HG03439 (cell line): Measurements from ENCODE around the gene MECP2.

ENCODE experiments used
- ATAC-seq: cut with Tn5 transposase; IDR thresholded peaks from one replicate; pipeline ENCODE4 v1.9.1; 2021; ENCODE audit warnings: mild to moderate bottlenecking, moderate library complexity; ENCODE audit not compliant: unreplicated experiment

Gene MECP2

DNA sequence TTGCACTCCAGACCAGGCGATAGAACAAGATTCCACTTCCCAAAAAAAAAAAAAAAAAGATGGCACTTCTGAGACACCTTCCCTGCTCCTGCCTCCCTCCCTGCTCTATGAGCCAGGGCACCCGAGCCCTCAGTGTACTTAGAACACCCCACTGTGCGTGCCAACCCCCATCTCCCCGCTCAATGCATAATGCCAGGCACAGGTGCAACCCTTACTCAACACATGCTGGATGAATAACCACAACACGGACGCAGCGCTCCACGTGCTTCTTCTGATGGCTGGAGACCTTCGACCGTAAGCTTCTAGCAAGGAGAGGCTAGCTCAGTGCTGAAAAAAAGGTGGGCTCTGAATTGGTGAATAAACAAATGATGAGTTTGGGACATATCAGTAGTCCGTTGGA, 57.9 kb downstream of the MECP2 start:
- no peak for ATAC-seq

DNA sequence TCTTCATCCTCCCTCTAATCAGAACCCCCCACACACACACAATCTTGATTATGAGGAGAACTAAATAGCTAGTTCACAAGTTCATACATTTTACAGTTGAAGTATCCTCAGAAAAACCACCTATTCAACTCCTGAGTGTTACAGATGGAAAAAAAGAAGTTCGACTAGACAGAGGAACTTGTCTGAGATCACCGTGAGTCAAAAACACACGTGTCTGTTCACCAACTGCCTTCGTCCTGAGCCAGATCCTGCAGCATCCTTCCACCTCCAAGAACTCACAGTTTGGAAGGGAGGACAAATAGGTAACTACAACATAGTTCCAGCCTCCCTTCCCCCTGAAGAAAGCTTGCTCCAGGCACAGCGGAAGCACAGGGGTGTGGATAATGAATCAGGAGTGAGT, 58.9 kb downstream of the MECP2 start:
- ATAC-seq = no peak

DNA sequence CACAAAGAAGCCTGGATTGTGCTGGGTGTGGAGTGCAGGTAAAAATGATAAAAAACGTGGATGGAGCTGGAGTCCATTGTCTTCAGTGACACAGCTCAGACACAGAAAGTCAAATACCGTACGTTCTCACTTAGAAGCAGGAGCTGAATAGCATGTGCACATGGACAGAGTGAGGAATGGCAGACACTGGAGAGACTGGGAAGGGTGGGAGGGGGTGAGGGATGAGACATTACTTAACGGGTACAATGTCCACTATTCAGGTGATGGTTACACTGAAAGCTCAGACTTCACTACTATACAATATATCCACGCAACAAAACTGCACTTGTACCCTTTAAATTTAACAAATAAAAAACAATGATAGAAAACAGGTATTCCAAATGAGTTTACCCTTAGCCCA, 59.8 kb downstream of the MECP2 start:
- ATAC-seq = no peak

DNA sequence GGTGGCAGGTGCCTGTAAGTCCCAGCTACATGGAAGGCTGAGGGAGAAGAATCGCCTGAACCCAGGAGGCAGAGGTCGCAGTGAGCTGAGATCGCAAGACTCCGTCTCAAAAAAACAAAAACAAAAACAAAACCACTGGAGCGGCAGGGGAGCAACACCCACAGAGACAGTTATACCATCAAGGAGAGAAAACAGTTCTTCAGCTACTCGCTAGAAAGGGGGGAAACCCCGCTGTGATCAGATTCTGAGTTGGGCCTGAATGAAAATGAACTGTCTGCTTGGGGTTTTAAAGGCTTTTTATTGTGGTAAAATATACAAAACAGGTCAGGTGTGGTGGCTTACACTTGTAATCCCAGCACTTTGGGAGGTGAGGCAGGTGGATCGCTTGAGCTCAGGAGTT, 61.0 kb downstream of the MECP2 start:
- no peak for ATAC-seq

DNA sequence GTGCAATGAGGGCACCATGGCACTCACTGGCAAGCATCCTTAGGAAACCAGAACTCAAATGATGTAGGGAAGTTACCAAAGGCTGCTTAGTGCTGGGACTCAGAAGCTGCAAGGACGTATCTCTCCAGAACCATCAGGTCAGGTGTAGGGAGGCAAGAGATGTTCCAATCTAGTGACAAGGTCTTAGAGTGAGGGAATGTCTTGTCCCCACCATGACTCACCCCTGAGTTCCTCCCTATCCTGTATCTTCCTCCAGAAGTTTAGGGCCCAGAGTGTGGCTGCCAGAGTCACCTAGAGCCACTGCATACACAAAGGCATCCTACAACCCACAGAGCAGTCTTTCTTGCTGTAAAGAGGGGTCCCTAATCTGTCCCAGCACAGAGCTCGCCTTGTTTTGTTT, 63.7 kb downstream of the MECP2 start:
- ATAC-seq = no peak

DNA sequence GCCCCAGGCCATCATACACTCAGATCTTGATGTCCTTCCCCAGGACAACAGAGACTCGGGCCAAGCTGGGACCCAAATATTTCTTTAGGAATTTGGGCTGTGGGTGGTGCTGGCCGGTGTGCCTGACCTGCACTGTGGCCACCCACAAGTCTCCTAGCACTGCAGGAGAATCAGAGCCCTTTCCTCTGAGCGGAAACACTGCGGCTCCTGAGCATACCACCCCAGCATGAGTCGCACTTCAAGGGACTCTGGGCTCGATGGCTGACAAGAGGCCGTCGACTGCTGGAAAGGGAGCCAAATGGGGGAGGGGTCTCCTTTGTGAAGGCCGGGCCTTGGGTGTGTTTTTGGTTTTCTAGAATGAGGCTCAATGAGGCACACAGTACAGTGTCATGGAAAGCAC, 64.9 kb downstream of the MECP2 start:
- no peak for ATAC-seq

DNA sequence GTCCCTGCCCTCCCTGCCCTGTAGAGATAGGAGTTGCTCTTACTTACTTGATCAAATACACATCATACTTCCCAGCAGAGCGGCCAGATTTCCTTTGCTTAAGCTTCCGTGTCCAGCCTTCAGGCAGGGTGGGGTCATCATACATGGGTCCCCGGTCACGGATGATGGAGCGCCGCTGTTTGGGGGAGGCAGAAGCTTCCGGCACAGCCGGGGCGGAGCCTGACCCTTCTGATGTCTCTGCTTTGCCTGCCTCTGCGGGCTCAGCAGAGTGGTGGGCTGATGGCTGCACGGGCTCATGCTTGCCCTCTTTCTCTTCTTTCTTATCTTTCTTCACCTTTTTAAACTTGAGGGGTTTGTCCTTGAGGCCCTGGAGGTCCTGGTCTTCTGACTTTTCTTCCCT, 65.4 kb downstream of the MECP2 start:
- ATAC-seq = no peak

DNA sequence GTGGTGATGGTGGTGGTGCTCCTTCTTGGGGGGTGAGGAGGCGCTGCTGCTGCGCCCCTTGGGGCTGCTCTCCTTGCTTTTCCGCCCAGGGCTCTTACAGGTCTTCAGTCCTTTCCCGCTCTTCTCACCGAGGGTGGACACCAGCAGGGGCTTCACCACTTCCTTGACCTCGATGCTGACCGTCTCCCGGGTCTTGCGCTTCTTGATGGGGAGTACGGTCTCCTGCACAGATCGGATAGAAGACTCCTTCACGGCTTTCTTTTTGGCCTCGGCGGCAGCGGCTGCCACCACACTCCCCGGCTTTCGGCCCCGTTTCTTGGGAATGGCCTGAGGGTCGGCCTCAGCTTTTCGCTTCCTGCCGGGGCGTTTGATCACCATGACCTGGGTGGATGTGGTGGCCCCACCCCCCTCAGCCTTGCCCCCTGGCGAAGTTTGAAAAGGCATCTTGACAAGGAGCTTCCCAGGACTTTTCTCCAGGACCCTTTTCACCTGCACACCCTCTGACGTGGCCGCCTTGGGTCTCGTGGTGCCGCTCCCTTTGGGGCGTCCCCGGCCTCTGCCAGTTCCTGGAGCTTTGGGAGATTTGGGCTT, 66.7 kb downstream of the MECP2 start:
- ATAC-seq = no peak

DNA sequence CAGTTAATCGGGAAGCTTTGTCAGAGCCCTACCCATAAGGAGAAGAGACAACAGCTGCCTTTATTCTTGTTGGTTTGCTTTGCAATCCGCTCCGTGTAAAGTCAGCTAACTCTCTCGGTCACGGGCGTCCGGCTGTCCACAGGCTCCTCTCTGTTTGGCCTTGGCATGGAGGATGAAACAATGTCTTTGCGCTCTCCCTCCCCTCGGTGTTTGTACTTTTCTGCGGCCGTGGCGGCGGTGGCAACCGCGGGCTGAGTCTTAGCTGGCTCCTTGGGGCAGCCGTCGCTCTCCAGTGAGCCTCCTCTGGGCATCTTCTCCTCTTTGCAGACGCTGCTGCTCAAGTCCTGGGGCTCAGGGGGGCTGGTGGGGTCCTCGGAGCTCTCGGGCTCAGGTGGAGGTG, 67.3 kb downstream of the MECP2 start:
- no peak for ATAC-seq

DNA sequence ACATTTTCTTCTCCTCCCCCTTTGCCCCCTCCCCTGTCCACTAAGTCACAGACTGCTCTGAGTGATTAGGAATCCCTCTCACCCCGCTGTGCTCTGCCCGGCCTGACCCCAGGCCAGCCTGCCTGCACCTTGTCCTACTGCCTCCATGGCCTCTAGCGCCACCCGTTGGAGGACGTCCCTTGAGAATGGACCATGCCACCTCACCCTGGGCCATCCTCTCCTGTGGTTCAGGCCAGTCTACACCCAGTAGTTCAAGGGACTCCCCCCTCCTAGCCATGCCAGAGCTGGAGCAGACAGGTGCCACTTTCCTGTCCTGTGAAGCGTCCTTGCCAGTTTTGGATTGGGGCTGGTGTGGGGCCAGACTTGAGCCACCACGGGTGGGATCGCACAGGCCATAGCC, 68.1 kb downstream of the MECP2 start:
- no peak for ATAC-seq

DNA sequence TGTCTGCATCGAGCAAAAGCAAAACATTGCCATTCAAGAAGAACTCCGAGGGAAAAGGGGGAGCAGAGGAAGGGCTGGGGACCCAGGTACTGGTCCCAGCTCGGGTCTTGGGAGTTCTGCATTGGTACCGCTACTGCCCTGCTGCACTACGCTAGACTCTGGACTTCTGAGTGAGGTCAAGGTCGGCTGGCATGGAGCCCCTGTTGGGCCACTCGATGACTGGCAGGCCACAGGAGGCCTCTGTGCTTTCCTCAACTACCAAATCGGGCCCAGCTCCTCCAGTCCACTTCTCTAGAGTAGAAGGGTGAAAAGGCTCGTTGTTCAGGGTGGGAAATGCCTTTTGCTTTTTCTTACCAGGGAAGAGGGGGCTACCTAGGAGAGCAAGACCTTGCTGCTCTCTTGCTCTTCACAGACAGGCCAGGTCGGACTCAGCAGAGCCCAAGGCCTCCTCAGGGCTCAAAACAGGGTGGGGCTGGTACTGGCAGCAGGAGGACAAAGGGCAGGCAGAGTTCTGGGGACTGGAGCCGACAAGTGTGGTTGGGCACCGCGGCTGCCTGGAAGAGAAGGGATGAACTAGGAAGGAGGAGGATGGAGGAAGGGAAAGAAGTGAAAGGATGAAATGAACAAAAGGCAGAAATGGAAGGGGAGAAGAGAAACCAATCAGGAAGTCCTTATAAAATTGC, 68.9 kb downstream of the MECP2 start:
- ATAC-seq = no peak

DNA sequence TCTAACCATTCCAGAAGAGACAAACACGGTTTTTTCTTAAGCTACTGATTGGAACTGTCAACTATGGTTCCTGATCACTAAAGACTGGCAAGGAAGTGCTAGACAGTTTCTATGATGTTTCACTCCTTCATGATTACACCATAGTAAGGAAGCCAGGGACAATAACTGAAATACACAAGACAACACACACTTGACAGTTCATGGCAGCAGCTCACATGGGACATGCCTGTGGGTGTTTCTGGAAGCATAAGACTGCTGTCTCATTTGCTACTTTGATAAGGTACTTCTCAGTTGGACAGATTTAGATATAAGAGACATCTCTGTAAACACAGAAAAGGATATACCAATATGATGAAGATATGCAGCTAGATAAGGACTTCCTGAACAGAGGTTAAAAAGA, 69.5 kb downstream of the MECP2 start:
- no peak for ATAC-seq

DNA sequence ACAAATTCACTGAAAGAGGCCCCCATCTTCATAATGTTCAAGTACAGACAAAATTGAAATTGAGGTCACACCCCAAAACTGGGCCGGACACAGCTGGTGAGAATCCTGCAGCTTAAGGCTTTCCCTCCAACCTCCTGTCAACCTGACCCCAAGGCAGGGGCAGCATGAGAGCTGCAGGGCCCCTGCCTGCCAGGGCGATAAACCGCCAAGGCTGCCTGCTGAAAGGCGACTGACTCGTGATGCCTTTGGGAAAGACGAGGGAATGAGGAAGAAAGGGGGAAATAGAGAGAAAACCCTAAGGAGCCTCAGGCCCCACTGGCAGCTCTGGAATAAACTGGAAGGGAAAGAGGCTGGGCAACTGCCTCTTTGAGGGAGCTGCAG, 70.5 kb downstream of the MECP2 start:
- no peak for ATAC-seq

DNA sequence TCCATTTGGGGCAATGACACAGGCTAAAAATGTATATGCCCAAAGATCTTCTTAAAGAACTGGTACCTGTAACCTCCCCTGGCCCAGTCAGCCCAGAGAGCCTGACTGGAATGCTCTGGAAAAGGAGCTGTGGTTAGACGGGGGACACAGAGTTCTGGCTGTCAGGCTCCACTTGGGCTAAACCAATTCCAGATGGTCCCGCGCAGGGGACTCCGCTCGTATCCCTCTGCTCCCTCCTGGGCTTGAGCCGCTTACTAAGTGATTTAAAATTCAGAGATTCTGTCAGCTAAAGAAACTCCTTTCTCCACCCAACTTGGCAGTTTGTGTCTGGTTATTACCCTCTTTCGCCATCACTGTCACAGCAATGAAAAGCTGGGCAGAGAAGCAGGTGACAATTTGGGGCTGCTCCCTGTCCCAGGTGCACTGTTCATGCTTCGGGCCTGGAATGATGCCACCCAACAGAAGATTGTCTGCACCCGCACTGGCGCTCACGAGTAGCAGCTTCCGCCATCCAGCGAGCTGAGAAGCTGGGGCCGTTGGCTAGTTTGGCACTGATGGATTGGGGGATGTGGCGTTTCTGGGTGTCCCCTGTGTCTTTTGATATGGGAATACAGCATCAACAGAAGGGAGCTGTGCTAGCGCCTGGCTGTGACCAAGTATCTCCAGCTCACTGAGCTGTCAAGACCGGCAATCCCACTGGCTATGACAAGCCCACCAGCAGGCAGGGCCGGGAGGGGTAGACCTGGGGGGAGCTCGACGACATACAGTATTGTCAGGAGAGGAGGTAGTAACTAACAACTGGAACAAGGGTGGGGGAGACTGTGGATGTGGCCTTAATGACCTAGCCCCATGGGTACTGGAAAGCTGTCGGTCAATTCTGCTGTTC, 71.1 kb downstream of the MECP2 start:
- no peak for ATAC-seq

DNA sequence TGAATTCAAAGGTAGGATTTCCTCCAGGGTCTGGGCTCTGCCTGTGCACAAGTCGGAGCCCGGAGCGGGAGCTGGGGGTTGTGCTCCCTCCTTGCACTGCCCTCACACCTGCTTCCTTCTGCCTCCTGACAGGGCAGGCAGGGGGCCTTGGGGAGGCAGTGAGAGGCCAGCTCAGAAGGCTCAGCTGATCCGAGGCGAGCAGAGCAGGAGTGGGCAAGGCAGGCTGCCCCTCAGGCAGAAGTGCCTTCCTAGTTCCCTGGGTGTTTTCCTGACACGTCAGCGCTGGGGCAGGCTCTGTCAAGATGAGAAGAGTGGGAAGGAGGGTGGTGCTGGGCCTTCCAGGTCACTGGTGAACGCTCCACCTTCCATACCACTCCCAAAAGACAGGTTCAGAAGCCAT, 72.3 kb downstream of the MECP2 start:
- no peak for ATAC-seq

DNA sequence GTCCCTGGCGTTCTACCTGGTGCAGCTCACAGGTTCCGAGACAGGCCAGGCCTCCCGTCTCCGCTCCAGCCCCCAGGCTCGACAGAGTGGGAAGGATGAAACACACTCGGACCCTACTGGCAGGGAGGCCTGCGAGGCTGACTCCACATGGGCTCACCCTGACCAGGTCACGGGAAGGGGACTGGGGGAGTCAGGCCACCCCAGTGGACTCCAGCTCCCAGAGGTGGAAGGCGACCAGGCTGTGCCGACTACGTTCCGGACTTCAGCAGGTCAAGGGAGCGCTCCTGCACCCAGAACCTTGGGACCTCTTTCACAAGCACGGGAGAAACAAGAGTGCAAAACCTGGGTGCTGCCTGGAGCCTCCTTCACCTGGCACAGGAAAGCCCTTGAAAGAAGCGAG, 73.2 kb downstream of the MECP2 start:
- ATAC-seq = no peak

DNA sequence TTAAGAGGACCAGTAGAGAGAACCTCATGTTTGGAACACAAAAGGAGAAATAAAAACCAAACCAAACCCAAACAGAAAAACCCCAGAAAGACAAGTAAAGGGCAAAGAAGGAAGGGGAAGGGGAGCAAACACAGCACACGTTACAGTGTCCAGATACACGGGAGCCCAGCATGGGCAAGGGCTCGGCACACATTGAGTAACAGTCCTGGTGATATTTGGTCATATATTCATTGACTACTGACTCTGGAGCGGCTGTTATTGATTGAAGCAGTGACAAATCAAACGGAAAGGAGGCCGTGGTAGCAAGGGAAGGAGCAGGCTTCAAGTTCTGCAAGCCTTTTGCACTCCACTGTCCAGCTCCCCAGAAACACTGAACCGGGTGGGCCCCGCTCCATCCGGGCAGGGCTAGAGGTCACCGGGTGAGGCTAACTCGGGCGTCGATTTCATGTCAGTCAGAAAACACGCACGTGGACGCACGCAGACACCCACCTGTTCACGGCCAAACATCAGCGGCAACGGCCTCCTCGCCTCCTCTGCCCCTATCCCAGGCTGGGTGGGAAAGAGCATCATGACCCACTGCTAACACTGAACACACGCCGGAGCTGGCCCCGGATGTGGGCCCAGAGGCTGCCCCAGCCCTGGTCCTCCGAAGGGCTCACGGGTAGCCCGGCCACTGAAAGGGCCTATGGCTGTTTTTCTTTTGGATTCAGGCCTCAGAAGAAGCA, 74.1 kb downstream of the MECP2 start:
- ATAC-seq = no peak

DNA sequence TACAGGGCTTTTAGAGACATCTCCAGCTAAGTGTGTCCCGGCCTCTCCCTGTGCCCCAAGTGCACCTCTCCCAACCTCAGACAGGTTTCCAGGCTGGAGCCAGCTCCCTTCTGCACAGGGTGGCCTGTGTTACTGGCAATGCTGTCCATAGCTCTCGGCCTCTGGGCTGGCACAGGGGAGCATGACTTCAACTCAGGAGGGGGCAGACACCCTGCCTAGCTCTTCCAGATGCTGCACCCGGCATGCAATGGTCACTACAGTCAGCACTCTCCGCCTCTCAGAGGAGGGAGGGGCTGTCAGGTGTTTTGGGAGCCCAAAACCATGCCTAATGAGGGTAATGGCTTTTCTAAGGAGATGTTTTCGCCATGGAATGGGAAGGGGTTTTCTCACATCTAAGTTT, 75.4 kb downstream of the MECP2 start:
- ATAC-seq = no peak

DNA sequence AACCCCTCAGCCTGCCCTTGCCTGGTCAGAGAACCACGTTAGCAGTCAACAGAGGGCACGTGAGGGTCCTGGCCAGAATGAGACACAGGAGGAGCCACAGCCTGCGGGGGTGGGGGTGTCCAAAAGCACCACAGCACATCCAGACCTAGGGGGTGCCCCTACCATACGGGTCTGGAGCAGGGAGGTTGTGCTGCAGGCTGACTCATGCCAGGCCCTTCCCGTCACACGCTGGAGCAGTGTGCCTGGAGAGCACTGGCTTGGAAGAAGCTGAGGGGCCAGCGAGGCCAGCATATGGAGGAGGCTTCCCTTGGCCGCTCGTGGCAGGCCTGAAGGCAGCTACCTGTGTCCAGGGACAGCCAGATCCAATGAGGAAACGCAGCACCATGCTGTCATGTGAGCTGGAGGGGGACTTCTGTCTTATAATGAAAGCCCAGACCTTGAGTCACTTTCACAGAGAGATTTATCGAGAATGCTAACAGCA, 76.3 kb downstream of the MECP2 start:
- no peak for ATAC-seq

DNA sequence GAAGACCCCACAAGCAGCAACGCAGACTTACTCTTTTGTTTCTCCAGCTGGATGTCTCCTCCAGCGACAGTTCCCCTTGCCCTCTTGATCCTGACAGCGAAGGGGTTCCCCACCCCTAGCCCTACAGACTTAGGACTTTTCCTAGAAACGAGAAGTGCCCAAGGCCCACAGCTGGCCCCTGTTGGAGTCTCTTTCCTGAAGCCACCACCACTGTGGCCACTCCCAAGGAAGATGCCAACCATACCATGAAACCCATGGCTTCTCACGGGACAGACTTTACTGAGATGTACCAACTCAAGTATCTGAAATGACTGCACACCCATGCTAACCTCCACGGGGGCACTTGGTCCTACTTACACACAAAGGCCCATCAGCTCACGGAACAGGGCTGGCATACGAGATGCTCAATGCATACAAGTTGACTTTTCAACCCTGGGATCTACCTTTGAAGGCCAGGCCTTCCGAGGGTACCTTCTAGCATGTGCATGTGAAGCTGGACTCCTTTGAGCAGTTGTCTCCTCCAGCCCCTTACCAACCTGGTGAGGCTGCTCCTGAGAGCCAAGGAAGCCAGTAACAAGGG, 76.9 kb downstream of the MECP2 start:
- ATAC-seq = no peak
